Activated CD4-positive, alpha-beta T cell treated with anti-CD3 and anti-CD28 coated beads, Interleukin-2, Interleukin-4, amounts not matched to agents 100 ng/mL and 50 ng/mL, durations not matched to agents 16 hours and 8 hours (primary cell): ENCODE measurements around the gene SETBP1.

Source experiments
- DNase-seq: peaks from one replicate; pipeline ENCODE4 v3.0.0-alpha.2; 2020; ENCODE audit warnings: low spot score

SETBP1 gene

DNA sequence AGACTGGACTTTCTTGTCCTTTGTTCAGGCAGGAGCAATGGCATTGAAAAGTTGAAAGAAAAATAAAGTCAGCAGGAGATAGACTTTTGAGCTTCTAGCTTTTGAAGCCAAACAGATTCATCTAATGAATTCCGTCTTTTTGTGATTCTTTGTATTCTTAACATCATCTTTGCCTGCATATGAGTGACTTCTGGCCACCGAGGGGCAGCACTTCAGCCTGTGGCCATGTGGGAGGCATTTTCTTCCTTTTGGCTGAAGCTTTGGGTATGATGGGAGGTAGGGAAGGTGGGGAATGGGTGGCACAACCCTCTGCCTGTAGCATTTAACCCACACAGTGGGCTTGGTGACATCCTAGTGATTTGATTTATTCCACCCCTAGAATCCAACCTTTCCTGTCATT lies 220.6 kb downstream of the SETBP1 start:
- no peak for DNase-seq

DNA sequence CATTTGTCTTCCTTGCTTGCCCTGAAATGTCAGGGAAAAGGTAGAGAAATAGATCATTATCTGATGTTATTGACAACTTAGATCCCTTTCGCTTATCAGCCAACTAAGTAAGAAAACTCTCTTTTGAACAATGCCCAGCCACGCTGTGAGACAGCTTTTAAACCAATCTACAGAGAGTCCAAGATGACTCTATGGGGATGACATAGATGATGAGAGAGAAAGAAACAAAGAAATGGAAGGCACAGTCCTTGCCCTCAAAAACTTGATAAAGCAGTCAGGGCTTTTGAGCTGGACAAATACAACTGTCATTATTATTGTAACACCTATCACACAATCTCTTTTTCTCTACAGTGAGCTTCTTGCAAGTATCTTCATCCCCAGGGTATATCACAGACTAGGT lies 222.6 kb downstream of the SETBP1 start:
- DNase-seq, result no peak

DNA sequence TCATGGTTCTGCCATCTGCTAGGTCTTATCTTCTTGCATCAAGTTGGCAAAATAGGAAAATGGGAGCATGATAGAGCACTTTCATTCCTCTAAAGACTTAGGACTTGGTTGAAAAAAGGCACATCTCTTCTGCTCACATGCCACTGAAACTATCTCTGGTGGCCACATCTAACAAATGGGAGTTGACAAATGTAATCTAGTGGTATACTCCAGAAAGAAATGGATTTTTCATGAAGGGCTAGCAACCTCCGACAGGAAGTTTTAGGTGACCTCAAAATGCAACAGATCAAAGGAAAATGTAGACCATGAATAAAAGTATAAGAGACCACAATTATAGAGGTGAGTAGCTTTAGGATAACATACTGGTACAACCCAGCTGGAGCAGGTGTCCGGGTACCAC lies 224.1 kb downstream of the SETBP1 start:
- DNase-seq, result no peak

DNA sequence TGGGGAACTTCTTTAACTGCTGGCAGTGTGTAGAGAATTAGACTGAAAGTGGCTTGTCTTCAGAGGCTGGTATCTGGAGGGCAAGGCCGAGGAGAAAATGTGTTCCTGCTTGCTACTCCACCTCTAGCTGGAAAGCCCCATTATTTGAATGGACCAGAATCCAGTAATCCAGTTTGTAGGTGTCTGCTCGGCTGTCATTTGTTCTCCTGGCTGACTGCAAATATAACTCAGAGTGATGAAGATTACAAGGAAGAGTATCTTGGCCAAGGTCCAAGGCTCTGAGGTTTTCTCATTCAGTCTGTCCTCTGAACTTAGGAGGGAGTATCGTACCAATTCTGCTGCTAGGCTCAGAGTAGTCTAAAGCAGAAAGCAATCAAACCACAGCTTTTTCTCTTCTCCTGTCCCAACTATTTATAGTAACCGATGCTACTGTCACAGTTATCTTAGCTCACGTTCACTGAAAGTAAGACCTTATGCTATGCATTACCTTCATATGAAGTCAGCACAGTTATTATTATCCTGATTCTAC lies 228.6 kb downstream of the SETBP1 start:
- no peak for DNase-seq

DNA sequence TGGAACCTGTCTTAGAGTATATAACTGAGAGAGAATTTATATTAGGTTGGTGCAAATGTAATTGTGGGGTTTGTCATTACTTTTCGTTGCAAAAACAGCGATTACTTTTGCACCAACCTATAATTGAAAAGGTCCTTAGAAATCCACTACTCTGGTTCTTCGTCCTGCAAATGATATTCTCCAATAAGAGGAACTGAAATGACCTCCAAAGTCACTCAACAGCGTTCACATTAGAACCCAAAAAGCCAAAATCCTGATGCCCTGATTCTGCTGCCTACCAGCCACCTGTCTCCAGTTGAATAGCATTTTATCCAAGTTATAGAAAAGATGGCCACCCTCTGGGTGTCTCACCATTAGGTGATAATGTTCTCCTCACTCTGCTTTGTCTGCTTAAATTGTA lies 230.6 kb downstream of the SETBP1 start:
- no peak for DNase-seq

DNA sequence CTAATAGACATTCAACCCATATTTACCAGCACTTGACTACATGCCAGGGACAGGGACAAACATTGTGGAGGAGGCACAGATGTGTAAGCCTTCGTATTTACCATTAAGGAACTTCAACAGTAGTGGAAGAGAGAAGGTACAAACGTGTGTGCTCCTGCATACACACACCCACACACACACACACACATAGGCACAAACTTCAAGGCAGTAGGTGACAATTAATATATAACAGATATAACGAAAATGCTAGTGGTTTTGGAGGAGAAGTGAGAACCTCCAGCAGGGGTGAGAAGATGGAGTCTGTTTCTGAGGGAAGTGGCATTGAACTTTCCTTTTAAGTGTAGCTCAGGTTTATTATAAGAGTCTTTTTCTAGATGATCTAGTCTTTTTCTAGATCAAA lies 231.1 kb downstream of the SETBP1 start:
- DNase-seq, result no peak

DNA sequence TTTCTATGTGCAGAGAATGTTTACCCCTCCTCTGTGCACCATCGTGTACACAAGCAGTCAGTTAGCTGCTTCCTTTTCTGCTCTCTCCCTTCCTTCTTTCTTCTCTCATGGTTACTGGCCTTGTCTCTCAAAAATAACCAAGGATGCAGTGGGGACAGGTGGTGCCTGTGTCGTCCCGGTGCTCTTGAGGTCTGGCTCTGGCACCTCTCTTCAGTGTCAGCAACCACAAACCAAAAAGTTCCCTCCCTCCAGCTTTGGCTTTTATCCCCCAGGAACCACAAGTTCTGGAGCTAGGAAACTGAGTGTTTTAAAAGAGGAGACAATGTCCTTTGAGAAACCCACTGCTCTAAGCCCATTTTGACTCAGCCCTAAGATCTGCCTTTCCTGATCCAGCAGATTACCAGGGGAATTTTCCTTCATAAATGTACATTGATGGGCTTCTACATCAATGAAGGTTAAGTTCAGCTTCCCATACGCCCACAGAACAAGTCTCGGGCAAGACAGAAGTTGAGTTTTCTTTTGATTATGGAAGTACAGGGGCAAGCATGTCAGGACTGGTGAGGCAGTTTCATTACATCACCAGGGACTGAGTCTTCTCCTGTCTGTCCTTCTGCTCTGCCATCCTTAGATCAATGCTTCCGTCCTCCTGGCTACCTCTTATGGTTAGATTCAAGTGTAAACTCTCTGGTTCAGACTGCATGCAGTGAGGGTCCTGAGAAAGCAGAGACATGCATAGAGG lies 232.2 kb downstream of the SETBP1 start:
- DNase-seq, result no peak

DNA sequence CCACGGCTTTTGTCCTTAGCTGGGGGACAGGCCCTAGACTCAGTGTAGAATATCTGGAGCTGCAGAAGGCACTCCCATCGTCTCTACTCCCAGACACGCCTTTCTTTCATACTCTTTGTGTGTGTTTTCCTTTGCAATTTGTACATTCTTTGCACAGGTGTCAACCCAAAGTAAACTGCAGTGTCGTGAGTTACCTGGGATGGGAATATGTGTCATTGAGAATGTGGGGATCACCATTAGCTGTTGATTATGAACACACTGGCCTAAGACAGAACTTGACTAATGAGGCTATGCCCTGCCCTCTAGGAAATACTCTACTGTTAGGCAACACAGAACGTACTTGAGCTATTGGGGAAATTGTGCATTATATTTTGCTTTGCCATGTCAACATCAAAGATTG lies 233.3 kb downstream of the SETBP1 start:
- no peak for DNase-seq

DNA sequence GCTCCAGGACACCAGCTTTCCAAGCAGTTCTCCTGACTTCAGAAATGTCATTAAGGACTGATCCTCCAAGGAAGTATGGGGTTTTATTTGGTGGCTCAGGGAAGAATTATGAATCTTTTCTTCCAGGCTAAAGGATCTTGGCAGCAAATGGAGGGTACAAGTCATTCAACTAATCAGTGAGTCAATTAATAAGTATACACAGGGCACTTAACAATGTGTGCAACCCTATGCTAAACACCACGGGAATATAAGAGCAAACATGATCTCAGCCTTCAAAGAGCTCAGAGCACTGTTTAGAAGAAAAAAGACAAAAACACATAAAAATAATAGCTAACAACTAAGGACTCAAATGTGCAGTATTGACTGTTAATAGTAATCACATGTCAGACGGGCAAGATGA lies 234.5 kb downstream of the SETBP1 start:
- DNase-seq, result no peak

DNA sequence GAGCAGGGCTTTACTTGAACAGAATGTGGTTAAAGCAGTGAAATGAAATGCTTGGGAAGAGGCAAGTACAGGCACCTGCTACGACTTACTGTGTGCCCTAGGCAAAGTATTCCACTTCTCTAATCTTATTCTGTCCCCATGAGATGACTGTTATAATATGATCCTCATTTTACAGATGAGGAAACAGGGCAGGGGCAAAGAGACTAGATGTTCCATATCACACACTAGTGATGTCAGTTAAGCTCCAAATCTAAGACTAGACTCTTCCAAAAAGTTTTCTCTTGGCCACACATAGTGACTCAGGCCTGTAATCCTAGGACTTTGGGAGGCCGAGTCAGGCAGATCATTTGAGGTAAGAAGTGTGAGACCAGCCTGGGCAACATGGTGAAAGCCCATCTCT lies 235.0 kb downstream of the SETBP1 start:
- no peak for DNase-seq

DNA sequence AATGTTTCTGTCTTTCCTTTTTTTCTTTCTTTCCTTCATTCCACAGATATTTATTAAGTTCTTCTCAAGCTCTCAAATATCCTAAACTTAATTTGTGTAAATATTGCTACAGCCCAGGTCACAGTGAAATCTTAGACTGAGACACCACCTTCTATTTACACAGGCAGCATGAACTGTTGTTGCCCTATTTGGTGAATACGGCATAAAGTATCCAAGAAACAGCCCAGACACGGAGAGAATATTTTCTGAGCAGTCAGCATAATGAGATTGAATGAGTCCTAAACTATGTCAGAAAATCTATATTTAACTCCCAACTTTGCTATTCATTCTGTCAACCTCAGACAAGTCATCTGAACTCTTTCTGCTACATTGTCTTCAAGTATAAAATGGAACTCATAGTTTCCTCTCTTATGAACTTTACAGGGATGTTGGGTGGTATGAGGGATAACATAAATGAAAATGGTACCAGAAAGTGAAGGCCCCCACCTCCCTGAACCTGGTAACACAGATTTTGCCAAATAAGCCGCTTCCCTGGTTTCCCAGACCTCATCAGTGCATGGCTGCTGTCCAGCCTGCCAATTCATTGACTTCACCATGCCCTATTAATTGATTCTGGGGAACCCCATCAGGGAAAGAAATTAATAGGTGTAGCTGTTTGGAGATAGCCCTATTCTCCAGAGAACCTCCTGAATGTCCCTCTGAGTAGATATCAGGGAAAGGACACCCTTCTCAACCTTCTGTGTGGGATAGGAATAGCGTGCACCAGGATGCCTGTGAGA lies 235.9 kb downstream of the SETBP1 start:
- DNase-seq, result no peak

DNA sequence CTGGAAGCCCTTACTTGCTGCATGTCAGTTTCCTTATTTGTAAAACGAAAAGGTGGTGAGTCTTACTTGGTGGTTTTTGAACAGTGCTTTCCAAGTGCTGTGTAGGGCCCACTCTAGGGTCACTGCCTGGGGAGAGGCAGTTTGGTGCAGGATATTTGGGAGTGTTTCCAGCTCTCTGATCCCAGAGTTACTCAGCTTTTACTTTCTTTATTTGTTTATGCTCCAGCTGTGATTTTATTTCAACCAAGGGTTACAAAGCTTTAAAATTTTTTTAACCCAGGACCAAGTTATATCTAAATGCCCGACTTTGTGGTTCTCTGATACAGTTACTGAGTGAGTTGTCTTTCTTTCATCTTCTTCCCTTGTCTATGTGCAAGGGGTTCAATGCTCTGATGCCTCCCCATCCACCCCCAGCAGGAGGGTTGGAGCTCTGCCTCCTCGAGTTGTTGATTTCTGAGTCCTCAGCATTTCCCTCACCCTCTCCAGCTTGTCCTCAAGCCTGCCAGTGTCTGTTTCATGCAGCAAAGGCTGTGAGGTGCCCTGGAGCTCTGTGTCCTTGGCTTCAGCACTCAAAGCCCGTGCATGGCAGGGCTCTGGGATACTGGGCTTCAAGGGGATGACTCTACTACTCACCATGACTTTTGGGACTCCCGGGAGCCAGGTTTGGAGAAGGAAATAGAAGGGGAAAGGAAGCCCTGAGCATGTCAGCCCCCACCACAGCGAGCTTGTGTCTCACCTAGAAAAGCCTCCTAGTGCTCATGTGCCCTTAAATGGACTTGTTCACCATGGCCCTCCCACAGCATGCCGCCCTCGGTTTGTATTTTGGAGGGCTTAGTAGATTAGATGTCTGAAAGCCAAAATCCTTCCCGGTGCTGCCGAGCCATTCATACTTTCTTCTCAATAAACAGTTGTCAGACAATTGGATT lies 236.8 kb downstream of the SETBP1 start:
- no peak for DNase-seq

DNA sequence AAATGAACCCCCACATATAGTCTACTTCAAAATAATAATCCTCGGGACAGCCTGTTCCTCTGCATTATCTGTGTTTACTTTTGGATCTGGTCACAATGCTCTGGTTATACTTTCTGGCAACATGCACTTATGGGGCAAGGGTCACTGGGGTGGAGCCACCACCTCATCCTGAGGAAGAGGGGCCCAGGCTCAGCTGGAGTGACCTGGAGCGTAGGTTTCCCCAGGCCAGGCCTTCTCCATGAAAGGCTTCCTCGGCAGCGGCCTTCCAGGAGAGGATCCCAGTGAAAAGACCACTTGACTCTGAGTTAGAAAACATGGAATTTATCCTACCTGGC lies 237.4 kb downstream of the SETBP1 start:
- no peak for DNase-seq

DNA sequence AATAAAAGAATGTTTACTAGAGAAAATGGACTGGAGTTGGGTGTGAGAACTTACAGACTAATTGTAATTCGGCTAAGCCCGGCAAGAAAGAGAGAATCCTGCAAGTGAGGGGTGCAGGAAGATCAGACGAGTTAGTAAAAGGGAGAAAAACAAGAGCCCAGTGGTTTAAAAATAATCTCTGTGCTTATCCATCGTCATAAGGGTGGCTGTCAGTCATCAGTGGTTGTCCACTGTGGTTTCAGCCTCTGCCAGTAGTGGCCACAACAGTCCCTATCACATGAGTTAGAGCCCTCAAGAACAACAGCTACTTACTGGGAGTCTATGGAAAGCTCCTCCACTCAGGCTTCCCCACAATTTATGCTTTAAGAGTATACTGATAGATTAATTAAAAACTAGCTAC lies 239.8 kb downstream of the SETBP1 start:
- no peak for DNase-seq

DNA sequence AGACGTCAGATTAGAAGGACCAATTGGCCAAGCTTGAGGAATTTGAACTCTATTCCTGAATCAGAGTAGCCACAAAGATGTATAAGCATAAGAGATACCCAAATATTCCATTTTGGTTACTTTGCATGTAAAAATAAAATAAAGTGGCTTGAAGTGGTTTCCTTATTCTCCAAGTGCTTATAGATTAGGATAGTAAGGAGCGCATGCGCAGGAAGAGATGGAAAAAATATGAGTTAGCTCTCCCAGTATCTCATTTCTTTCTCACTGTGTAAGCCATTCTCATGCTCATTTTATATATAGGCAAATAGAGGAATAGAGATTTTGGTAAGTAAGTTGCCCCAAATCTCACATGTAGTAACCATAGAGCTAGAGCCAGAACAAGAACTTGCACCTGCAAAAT lies 241.3 kb downstream of the SETBP1 start:
- no peak for DNase-seq

DNA sequence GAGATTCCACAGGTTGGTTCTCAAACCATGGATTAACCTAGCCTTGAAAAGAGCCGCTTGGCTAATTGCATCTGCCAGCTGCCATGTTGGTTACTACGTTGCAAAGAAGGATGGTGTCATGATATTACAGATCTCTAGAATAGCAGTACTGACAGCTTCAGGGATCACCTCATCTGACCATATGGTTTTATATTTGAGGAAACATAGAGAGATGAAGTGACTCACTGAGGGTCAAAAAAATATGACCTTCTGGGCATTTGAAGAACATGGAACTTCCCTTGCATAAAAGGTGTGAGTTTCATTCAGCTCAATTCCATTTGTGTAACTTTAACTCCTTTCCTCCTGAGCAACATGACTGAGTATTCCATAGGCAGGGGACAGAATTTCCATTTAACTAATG lies 242.3 kb downstream of the SETBP1 start:
- DNase-seq, result no peak

DNA sequence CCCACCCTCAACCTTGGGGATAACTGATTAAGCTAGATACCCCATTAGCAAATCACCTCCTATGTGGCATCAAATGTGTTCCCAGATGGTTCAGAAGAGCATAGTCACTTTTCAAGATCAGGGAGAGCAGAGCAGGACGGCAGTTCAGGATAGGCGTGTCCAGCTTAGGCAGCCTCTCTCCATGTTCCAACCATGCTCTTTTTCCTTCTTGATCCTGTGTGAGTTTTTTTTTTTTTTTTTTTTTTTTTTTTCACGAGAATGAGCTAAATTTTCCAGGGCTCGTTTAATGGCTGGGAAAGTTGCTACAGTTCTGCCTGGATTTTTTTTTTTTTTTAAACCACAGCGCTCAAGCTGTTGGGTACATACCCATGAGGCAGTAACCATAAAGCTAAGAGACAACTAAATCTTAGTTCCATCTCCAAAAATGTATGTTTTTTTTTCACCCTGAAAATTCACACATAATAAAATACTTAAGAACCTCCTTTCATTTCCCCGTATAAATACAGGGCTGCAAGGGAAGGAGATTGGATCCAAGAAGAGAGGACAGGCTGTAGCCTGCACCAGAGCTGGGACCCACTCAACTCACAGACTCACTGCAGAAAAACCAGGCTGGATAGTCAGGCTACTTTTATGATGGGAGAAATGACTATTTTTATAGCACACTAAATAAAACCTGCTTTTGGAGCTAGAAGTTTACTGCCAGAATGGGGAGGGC lies 244.3 kb downstream of the SETBP1 start:
- DNase-seq, result no peak

DNA sequence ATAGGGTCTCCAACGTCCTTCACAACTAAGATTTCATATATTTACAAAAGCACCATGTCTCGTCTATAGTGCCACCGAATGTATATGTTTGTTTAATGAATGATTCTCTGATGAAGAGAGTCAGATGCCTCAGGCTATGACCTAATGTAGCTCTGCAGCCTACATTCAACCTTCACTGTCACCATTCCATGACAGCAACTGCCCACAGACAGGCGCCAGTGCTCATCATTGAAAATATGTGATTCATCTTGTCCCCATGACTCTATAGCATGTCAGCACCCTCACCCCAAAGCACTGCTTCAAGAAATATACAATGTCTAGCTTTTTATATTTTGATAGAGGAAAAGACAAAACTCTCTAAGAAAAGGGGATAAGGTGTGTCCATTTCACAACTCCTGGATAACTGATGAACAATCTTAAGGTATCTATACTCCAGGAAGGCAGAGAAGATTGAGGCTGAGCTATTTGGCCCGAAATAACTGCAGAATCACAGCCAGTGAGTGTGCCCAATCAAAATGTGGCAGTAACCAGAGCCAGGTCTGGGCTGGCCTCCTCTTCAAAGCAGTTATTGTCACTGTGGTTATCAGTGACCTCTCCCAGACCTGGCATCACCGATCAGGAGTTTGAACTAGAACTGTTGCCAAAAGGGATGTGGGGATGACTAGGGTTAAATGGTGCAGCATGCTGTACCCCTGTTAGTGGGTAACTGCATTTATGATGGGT lies 246.6 kb downstream of the SETBP1 start:
- DNase-seq, result no peak

DNA sequence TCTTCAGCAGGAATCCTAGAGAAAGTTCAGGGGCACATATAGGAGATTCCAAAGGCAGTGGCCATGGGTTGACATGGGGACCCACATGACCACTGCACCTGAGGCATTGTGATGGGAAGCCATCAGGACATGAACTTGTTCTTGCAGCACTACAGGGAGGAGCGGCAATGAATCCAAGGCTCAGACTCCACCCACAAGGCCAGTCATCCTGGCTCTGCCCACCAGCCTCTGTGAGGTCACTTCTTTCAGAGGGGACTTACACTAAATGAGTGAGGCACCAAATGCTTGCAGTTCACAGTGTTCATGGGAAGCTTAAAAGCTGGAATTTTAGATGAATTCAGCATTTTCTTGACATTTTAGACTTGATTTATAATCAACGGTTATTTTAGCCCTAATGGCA lies 254.2 kb downstream of the SETBP1 start:
- no peak for DNase-seq

DNA sequence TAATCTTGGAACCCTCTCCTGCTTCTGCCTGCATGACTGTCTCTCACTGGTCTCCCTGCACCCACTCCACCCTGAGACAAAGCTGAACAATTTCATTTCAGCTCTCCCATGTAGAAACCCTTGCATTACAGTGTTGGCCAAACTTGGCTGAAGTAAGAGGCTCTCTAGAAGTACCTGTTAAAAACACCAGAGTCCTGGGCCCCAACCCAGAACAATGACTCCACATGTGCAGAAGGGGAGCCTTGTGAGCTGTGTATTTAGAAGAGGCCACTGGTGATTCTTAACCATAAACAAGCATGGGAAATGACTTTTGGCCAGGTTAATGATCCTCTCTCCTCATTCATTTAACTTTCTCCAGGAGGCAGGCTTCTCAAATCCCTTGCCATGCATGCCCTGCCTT lies 254.8 kb downstream of the SETBP1 start:
- DNase-seq, result no peak

DNA sequence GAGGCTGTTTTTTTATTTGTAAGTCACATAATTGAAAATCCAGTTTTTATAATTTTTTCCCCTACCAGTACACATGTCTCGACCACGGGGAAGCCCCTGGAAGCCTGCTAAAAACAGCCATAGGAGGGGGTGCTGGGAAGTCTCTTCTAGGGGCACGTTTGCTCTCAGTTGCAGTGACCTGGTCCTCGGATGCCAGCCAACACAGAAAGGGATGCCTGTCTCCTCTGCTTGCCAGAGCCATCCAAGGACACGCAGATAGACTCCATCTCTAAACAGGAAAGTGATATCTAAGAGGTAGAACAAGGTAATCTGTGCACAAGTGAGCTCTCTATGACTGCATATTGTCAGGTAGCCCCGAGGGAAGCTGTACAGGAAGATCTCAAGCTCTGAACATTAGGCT lies 255.8 kb downstream of the SETBP1 start:
- no peak for DNase-seq
